HEK293 (cell line): Measurements from ENCODE around the gene DCUN1D4.

ENCODE experiments used
- CTCF ChIA-PET: fragments of 350-600 bp; formaldehyde crosslinking; extraction: SDS; loops from one replicate; lab custom pipeline; 2021; ENCODE audit warnings: antibody characterized with exemption; lab: Yijun Ruan, JAX
- POLR2A ChIA-PET: fragments of 300-600 bp; formaldehyde crosslinking; extraction: SDS; loops from one replicate; lab custom pipeline; 2020; ENCODE audit warnings: antibody characterized with exemption, inconsistent platforms; lab: Yijun Ruan, JAX
- H3K27ac ChIP-seq: fragments of 200-500 bp; sonication (Bioruptor generic); 2 replicates; pipeline ENCODE4 v1.5.1; 2014; ENCODE audit warnings: low read depth, low read length, control low read depth, inconsistent platforms; ENCODE audit errors: extremely low read depth
- H3K36me3 ChIP-seq, 2 experiments: fragments of 200-500 bp in 1 of 2; sonication (Bioruptor generic) in 1 of 2; 1 replicate in 1 of 2; 2 replicates in 1 of 2; pipeline ENCODE4 v1.5.1; 2014 to 2017; ENCODE audit warnings: inconsistent platforms in 2 of 2, low read length in 2 of 2; ENCODE audit not compliant: control insufficient read depth in 2 of 2, insufficient read depth in 1 of 2
- H3K4me1 ChIP-seq: fragments of 200-500 bp; sonication (Bioruptor generic); 2 replicates; pipeline ENCODE4 v1.5.1; 2014; ENCODE audit warnings: mild to moderate bottlenecking, low read length, inconsistent platforms; ENCODE audit not compliant: control insufficient read depth, insufficient read depth
- H3K4me3 ChIP-seq: 2 replicates; pipeline ENCODE4 v1.5.1; 2011; ENCODE audit warnings: low read depth, mild to moderate bottlenecking, control low read depth, low read length, moderate library complexity
- H3K9me3 ChIP-seq: fragments of 200-500 bp; sonication (Bioruptor generic); 2 replicates; pipeline ENCODE4 v1.5.1; 2014; ENCODE audit warnings: low read depth, low read length, inconsistent platforms; ENCODE audit not compliant: control insufficient read depth, insufficient read depth
- BCL11B ChIP-seq: fragments of 450-650 bp; formaldehyde crosslinking; IDR thresholded peaks from 2 replicates; pipeline ENCODE4 v1.5.1; 2016; ENCODE audit warnings: low read depth, missing biosample characterization, missing genetic modification characterization
- FEZF1 ChIP-seq: fragments of 450-650 bp; formaldehyde crosslinking; IDR thresholded peaks from 2 replicates; pipeline ENCODE4 v1.5.1; 2016; ENCODE audit warnings: missing biosample characterization, missing genetic modification characterization
- KLF9 ChIP-seq: fragments of 450-650 bp; formaldehyde crosslinking; IDR thresholded peaks from 2 replicates; pipeline ENCODE4 v1.5.1; 2016; ENCODE audit warnings: missing biosample characterization, missing genetic modification characterization, low read depth
- ZFP69B ChIP-seq: fragments of 450-650 bp; formaldehyde crosslinking; IDR thresholded peaks from 2 replicates; pipeline ENCODE4 v1.5.1; 2016; ENCODE audit warnings: missing biosample characterization, missing genetic modification characterization
- ZNF157 ChIP-seq: fragments of 450-650 bp; formaldehyde crosslinking; IDR thresholded peaks from 2 replicates; pipeline ENCODE4 v1.5.1; 2016; ENCODE audit warnings: missing biosample characterization, missing genetic modification characterization
- ZNF16 ChIP-seq: fragments of 450-650 bp; formaldehyde crosslinking; IDR thresholded peaks from 2 replicates; pipeline ENCODE4 v1.5.1; 2016; ENCODE audit warnings: low read depth, missing biosample characterization, missing genetic modification characterization
- ZNF211 ChIP-seq: fragments of 450-650 bp; formaldehyde crosslinking; IDR thresholded peaks from 2 replicates; pipeline ENCODE4 v1.5.1; 2016; ENCODE audit warnings: low read depth, missing biosample characterization, missing genetic modification characterization
- ZNF292 ChIP-seq: fragments of 450-650 bp; formaldehyde crosslinking; IDR thresholded peaks from 2 replicates; pipeline ENCODE4 v1.5.1; 2016; ENCODE audit warnings: low read depth, missing biosample characterization, missing genetic modification characterization, borderline replicate concordance
- ZNF311 ChIP-seq: fragments of 450-650 bp; formaldehyde crosslinking; IDR thresholded peaks from 2 replicates; pipeline ENCODE4 v1.5.1; 2017; ENCODE audit warnings: missing biosample characterization, missing genetic modification characterization, borderline replicate concordance
- ZNF366 ChIP-seq: fragments of 450-650 bp; formaldehyde crosslinking; conservative IDR thresholded peaks from 2 replicates; pipeline ENCODE4 v1.5.1; 2016; ENCODE audit warnings: missing biosample characterization, missing genetic modification characterization
- ZNF37A ChIP-seq: fragments of 450-650 bp; IDR thresholded peaks from 2 replicates; pipeline ENCODE4 v1.5.1; 2018; ENCODE audit warnings: missing biosample characterization, missing genetic modification characterization
- ZNF785 ChIP-seq: fragments of 450-650 bp; formaldehyde crosslinking; IDR thresholded peaks from 2 replicates; pipeline ENCODE4 v1.5.1; 2016; ENCODE audit warnings: missing biosample characterization, missing genetic modification characterization
- ZXDB ChIP-seq: fragments of 450-650 bp; formaldehyde crosslinking; IDR thresholded peaks from 2 replicates; pipeline ENCODE4 v1.5.1; 2016; ENCODE audit warnings: missing biosample characterization, missing genetic modification characterization
- TF ChIP-seq, protein P1 (sequence below): fragments of 450-650 bp; formaldehyde crosslinking; IDR thresholded peaks from 2 replicates; pipeline ENCODE4 v1.5.1; 2016; ENCODE audit warnings: missing biosample characterization, missing genetic modification characterization
- TF ChIP-seq, protein P2 (sequence below): fragments of 450-650 bp; formaldehyde crosslinking; IDR thresholded peaks from 2 replicates; pipeline ENCODE4 v1.5.1; 2017; ENCODE audit warnings: missing biosample characterization, missing genetic modification characterization
- TF ChIP-seq, protein P3 (sequence below): fragments of 450-650 bp; formaldehyde crosslinking; IDR thresholded peaks from 2 replicates; pipeline ENCODE4 v1.5.1; 2016; ENCODE audit warnings: missing biosample characterization, missing genetic modification characterization
- TF ChIP-seq, protein P4 (sequence below): fragments of 450-650 bp; formaldehyde crosslinking; IDR thresholded peaks from 2 replicates; pipeline ENCODE4 v1.5.1; 2016; ENCODE audit warnings: missing biosample characterization, missing genetic modification characterization, low read depth

The DCUN1D4 gene

DNA sequence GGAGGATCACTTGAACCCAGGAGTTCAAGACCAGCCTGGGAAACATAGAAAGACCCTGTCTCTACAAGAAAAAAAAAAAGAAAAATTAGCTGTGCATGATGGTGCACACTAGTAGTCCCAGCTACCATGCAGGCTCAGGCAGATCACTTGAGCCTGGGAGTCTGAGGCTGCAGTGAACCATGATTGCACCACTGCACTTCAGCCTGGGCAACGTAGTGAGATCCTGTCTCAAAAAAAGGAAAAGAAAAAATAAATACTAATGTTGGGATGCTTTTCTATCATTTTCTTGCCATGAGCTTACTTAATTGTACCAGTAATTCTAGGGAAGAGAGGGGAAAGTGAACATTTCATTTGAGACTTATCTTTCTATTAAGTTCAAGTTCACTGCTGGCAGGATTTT, 19.8 kb downstream of the DCUN1D4 start (continued):
- TF ChIP-seq, protein P1, sequence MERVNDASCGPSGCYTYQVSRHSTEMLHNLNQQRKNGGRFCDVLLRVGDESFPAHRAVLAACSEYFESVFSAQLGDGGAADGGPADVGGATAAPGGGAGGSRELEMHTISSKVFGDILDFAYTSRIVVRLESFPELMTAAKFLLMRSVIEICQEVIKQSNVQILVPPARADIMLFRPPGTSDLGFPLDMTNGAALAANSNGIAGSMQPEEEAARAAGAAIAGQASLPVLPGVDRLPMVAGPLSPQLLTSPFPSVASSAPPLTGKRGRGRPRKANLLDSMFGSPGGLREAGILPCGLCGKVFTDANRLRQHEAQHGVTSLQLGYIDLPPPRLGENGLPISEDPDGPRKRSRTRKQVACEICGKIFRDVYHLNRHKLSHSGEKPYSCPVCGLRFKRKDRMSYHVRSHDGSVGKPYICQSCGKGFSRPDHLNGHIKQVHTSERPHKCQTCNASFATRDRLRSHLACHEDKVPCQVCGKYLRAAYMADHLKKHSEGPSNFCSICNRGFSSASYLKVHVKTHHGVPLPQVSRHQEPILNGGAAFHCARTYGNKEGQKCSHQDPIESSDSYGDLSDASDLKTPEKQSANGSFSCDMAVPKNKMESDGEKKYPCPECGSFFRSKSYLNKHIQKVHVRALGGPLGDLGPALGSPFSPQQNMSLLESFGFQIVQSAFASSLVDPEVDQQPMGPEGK (tag by site-specific recombination), result no peak
- TF ChIP-seq, protein P2, sequence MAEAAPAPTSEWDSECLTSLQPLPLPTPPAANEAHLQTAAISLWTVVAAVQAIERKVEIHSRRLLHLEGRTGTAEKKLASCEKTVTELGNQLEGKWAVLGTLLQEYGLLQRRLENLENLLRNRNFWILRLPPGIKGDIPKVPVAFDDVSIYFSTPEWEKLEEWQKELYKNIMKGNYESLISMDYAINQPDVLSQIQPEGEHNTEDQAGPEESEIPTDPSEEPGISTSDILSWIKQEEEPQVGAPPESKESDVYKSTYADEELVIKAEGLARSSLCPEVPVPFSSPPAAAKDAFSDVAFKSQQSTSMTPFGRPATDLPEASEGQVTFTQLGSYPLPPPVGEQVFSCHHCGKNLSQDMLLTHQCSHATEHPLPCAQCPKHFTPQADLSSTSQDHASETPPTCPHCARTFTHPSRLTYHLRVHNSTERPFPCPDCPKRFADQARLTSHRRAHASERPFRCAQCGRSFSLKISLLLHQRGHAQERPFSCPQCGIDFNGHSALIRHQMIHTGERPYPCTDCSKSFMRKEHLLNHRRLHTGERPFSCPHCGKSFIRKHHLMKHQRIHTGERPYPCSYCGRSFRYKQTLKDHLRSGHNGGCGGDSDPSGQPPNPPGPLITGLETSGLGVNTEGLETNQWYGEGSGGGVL (tag by site-specific recombination), result no peak
- no peak for TF ChIP-seq KLF9 (tag by site-specific recombination)
- TF ChIP-seq ZNF16 (tag by site-specific recombination), result no peak

DNA sequence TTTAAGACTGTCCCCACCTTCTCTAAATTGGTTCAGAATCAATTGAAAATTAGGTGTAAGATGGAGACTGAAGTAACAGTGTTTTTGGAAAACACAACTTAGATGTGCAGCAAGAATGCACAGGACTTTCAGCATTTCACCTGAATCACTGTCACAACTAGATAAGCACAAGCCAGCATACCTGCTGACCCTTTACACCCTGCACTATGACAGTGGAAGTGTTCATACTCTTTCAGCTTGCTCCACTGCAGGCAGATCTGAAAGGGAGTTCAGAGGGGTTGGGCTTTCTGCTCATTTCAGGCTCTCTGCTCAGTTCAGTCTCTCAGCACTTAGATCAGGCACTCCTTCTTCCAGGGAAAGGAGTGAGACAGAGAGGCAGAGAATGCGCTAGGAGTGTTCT, 22.8 kb downstream of the DCUN1D4 start:
- H3K27ac ChIP-seq, result no peak overlapping the region
- no peaks in the 10 kb centered on the region for H3K9me3 ChIP-seq
- H3K4me1 ChIP-seq, result no peaks in the 10 kb centered on the region
- CTCF ChIA-PET, result no interaction called here
- peaks cover 0 to 56% of the 10 kb centered on the region in 2 experiments; a peak in 1 of 3 replicates for H3K36me3 ChIP-seq
- TF ChIP-seq BCL11B (tag by site-specific recombination) (no peak), ZNF311 (tag by site-specific recombination) (no peak), ZNF785 (no peak), FEZF1 (no peak), ZNF366 (tag by site-specific recombination) (no peak), ZNF37A (no peak), ZNF292 (no peak), ZXDB (no peak), ZNF157 (tag by site-specific recombination) (no peak), ZNF211 (tag by site-specific recombination) (no peak)
- TF ChIP-seq, protein P3, sequence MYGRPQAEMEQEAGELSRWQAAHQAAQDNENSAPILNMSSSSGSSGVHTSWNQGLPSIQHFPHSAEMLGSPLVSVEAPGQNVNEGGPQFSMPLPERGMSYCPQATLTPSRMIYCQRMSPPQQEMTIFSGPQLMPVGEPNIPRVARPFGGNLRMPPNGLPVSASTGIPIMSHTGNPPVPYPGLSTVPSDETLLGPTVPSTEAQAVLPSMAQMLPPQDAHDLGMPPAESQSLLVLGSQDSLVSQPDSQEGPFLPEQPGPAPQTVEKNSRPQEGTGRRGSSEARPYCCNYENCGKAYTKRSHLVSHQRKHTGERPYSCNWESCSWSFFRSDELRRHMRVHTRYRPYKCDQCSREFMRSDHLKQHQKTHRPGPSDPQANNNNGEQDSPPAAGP (tag by site-specific recombination), result no peak
- TF ChIP-seq, protein P4, sequence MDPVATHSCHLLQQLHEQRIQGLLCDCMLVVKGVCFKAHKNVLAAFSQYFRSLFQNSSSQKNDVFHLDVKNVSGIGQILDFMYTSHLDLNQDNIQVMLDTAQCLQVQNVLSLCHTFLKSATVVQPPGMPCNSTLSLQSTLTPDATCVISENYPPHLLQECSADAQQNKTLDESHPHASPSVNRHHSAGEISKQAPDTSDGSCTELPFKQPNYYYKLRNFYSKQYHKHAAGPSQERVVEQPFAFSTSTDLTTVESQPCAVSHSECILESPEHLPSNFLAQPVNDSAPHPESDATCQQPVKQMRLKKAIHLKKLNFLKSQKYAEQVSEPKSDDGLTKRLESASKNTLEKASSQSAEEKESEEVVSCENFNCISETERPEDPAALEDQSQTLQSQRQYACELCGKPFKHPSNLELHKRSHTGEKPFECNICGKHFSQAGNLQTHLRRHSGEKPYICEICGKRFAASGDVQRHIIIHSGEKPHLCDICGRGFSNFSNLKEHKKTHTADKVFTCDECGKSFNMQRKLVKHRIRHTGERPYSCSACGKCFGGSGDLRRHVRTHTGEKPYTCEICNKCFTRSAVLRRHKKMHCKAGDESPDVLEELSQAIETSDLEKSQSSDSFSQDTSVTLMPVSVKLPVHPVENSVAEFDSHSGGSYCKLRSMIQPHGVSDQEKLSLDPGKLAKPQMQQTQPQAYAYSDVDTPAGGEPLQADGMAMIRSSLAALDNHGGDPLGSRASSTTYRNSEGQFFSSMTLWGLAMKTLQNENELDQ (tag by site-specific recombination), result no peak
- no peak overlapping the region for H3K4me3 ChIP-seq
- POLR2A ChIA-PET, result no interaction called here

DNA sequence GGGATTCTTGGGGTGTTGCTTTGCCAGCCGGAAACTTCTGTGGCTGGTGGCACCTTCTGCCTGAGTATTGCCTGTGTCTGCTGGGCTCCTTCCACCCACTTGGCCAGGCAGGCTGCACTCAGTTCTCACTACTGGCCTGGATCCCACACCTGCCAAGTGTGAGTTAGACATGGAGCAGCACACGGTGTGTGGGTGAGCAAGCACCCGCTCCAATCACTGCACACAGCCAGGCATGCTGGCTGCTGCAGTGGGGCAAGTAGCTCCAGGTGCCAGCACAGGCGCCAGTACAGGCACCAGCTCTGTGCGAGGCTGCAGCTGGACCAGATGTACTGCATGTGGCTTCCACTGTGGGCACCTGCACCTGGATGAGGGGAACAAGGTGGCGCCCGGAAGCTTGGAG, 23.9 kb downstream of the DCUN1D4 start:
- H3K4me3 ChIP-seq, result no peak overlapping the region
- H3K36me3 ChIP-seq, result peaks cover 0 to 67% of the 10 kb centered on the region in 2 experiments; a peak in 1 of 3 replicates
- no peak for TF ChIP-seq ZFP69B
- no peaks in the 10 kb centered on the region for H3K4me1 ChIP-seq
- POLR2A ChIA-PET, result no interaction called here
- CTCF ChIA-PET, result no interaction called here
- H3K27ac ChIP-seq, result no peak overlapping the region
- no peaks in the 10 kb centered on the region for H3K9me3 ChIP-seq
